ENCODE data around the gene CKS1B.

The CKS1B gene

DNA sequence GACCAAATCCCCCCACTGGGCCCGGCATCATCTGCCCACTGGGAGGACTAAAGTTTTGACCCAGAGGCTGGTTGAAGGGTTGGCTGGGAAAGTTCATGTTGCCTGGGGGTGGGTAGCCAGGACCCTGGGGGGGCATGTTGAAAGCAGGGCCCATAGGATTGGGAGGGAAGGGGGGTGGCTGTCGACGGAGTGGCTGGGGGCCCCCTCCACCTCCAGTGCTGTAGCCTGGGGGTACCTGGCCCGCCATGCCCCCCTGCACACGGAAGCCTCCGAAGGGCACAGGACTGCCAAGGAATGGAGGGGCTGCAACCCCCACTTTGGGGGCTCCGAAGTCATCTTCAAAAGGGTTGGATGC is 15.1 kb upstream of the CKS1B start:
- no peak for DNase-seq (ENCODE audit: low read depth, low spot score)
- Histone ChIP-seq H3K4me3 (no peak overlapping the region), H3K9ac (ENCODE audit: insufficient read length) (no peak overlapping the region), H3K27ac (no peak overlapping the region), H3K36me3 (ENCODE audit: insufficient read depth, low read length) (peaks cover 30% of the 10 kb centered on the region), H3K9me3 (ENCODE audit: low read depth, low read length) (no peaks in the 10 kb centered on the region)
- no peak for TF ChIP-seq FOXP2 (optimal IDR thresholded peaks at IDR 0.05; ENCODE audit: control extremely low read depth, extremely low read length, insufficient read depth)
- no peak for TF ChIP-seq POLR2AphosphoS5 (IDR thresholded peaks at IDR 0.05; ENCODE audit: borderline replicate concordance, low read depth, low read length)
- TF ChIP-seq EZH2 (IDR thresholded peaks at IDR 0.05) = no peak

DNA sequence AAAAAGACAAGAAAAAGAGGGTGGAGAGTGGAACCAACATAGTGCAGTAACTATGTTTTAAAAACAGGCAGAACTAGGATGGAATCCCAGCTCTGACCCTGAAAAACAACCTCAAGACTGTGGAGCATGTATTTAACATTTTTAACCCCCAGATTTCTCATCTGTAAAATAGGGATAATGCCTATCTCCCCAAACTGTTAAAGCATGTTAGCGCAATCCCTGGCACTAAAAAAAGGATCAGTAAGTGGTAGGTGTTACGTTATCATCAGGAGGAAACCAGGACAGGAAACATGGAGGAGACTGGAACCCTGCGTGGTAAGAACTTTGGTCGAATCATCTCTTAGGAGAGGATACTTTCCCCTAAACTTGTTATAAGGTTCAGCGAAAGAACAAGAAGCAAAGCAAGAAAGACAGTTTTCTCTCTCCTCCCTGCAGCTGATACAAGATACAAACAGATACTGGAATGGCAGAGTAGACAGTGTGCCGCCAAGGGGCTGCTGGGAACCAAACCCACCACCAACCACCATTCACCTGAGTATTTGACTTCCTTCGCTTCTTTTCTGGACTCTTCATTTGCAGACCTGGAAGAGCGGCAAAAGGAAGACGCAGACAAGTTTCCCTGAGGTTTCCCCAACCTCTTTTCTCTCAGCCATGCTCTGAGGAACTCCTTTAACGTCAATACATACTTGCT is 13.9 kb upstream of the CKS1B start:
- Histone ChIP-seq H3K9ac (ENCODE audit: insufficient read length) (peak overlapping the region; percentile 97), H3K27ac (peak overlapping the region; percentile 42; the same call in 1 of the 2 replicates), H3K9me3 (ENCODE audit: low read depth, low read length) (no peaks in the 10 kb centered on the region), H3K4me3 (peak overlapping the region; percentile 93), H3K36me3 (ENCODE audit: insufficient read depth, low read length) (peaks cover 39% of the 10 kb centered on the region)
- DNase-seq (ENCODE audit: low read depth, low spot score) = no peak
- TF ChIP-seq FOXP2 (optimal IDR thresholded peaks at IDR 0.05; ENCODE audit: control extremely low read depth, extremely low read length, insufficient read depth) (no peak), POLR2AphosphoS5 (IDR thresholded peaks at IDR 0.05; ENCODE audit: borderline replicate concordance, low read depth, low read length) (no peak), EZH2 (IDR thresholded peaks at IDR 0.05) (no peak)

DNA sequence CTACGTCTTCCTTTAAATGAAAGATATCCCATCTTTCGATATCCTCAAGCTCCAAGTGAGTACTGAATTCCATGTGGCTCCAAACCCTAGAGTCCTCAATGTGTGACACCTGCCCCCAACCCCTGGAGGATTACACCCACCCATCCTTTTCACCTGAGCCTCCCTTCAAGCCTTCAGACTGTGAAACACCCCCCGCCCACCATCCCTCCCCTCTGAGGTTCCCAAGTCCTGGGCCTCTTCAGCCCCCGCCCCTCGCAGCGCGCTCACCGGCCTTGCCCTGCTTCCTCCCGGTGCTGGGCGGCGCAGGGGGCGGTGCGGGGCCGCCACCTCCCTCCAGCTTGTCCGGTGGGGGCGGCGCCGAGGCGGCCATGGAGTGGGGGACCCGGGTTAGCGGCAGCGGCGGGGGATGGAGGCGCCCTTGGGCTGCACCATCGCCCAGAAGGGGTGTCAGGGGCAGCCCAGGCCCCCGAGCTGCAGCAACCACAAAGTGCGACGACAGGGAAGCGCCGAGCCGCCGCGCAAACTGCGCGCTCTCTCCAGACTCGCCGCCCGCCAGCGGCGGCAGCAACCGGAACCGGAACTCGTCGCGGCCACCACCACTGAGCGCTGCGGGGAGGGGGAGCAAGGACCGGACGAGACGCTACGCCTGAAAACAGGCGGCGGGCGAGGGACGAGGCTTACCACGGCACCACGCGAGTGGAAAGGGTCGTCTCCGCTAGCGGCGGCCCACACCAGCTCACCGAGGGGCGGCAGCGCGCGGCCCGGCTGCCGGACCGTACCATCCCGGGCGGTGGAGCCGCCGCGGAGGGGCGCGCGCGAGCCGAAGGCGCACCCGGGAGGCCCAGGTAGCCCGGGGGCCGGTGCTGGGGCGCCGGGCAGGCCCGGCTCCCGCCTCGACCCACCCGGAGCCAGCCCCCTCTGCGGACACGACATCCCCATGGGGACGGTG is 13.0 kb upstream of the CKS1B start, which contains the start of gene PYGO2:
Gene PYGO2, minus strand, starts transcription at position 576 of the 949 bp plus-strand sequence. Its CDS starts 206 bp downstream, at position 370.
- Histone ChIP-seq H3K4me3 (peak within 1 kb of the TSS; percentile 93), H3K27ac (peak within 1 kb of the TSS; percentile 95), H3K9me3 (ENCODE audit: low read depth, low read length) (no peaks in the 10 kb centered on the region), H3K36me3 (ENCODE audit: insufficient read depth, low read length) (peaks cover 48% of the 10 kb centered on the region), H3K9ac (ENCODE audit: insufficient read length) (peak within 1 kb of the TSS; percentile 97)
- TF ChIP-seq EZH2 (IDR thresholded peaks at IDR 0.05) = no peak
- peak; percentile 92 for TF ChIP-seq POLR2AphosphoS5 (IDR thresholded peaks at IDR 0.05; ENCODE audit: borderline replicate concordance, low read depth, low read length)
- TF ChIP-seq FOXP2 (optimal IDR thresholded peaks at IDR 0.05; ENCODE audit: control extremely low read depth, extremely low read length, insufficient read depth) = no peak
- no peak for DNase-seq (ENCODE audit: low read depth, low spot score)

DNA sequence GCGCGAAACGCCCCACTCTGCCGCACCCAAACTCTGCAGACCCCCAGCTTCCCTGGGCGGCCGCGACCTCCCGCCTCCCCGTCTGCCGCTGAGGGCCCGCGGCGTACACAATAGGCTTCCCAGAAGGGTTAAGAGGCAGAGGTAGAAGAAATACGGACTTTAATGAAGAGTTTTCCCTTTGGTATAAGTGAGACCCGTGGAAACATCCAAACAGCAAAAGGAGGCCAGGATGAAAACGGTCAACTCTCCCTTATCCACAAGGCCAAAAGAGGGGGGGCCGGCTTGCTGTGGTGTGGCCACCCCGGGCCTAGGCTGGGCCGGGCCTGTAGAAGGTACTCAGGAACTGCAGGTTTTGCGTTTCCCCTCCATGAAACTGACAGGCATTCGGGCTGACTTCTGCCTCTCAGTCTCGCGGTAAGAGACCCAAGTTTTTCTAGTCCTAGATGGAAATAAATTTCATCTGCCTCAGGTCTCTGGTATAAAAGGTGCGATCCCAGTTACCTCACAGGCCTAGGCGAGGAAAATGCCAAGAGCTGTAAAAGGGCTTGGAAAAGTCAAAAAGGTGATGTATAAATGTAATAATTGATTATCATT is 12.2 kb upstream of the CKS1B start:
- TF ChIP-seq EZH2 (IDR thresholded peaks at IDR 0.05) (no peak), FOXP2 (optimal IDR thresholded peaks at IDR 0.05; ENCODE audit: control extremely low read depth, extremely low read length, insufficient read depth) (no peak), POLR2AphosphoS5 (IDR thresholded peaks at IDR 0.05; ENCODE audit: borderline replicate concordance, low read depth, low read length) (no peak; the same call in 1 of the 2 replicates)
- peak overlapping the region; percentile 97 for H3K9ac ChIP-seq (ENCODE audit: insufficient read length)
- H3K36me3 ChIP-seq (ENCODE audit: insufficient read depth, low read length) = peaks cover 56% of the 10 kb centered on the region
- peak overlapping the region; percentile 95 for H3K27ac ChIP-seq
- H3K9me3 ChIP-seq (ENCODE audit: low read depth, low read length) = no peaks in the 10 kb centered on the region
- H3K4me3 ChIP-seq = peak overlapping the region; percentile 93
- DNase-seq (ENCODE audit: low read depth, low spot score) = no peak

DNA sequence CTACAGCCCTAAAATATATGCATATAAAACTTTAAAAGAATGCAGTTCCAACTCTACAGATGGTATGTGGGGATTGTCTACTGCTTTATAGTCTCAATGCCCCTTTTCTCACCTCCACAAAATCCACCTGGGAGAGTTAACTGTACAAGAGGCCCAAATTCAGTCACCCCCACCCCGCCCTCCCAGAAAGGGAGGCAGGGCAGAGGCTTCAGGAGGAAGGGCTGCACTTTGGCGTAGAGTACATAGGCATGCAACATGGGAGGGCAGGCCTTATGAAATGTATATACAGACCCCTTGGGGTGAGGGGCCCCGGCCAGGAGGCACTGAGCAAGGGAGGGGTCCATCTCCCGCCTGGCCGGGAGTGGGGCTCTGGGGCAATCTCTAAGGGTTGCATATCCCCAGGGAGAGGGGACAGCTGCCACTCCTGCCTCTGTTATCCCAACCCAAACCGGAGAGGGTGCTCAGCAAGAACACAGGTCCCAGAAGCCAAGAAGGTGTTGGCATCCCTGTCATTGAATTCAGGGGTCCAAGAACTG is 11.6 kb upstream of the CKS1B start:
- Histone ChIP-seq H3K36me3 (ENCODE audit: insufficient read depth, low read length) (peaks cover 62% of the 10 kb centered on the region), H3K4me3 (peak overlapping the region; percentile 93), H3K9me3 (ENCODE audit: low read depth, low read length) (no peaks in the 10 kb centered on the region), H3K27ac (peak overlapping the region; percentile 95), H3K9ac (ENCODE audit: insufficient read length) (peak overlapping the region; percentile 97)
- DNase-seq (ENCODE audit: low read depth, low spot score) = no peak
- no peak for TF ChIP-seq FOXP2 (optimal IDR thresholded peaks at IDR 0.05; ENCODE audit: control extremely low read depth, extremely low read length, insufficient read depth)
- TF ChIP-seq POLR2AphosphoS5 (IDR thresholded peaks at IDR 0.05; ENCODE audit: borderline replicate concordance, low read depth, low read length) = no peak
- TF ChIP-seq EZH2 (IDR thresholded peaks at IDR 0.05) = no peak

DNA sequence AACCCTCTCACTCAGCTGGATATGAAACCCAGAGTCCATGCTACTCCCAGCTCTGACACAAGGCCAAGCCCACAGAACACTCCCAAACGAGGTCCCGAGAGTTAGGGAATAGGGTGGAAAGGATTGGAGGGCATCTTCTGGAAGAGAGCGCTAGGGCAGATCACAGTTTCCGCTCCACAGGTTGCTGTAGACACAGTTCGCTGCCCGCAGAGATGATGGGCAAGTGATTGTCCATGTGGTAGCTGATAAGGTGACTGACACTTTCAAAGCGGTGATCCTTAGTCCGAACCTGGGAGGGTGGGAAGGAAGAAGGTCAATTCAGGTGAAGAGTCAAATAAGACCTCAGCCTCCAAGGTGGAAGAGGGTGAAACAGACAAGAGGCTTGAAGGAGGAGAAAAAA is 10.8 kb upstream of the CKS1B start:
- H3K4me3 ChIP-seq = no peak overlapping the region
- H3K27ac ChIP-seq = 0 out of 2 replicates have a peak overlapping the region, but pooled peaks have one; percentile 19
- TF ChIP-seq EZH2 (IDR thresholded peaks at IDR 0.05) (no peak), POLR2AphosphoS5 (IDR thresholded peaks at IDR 0.05; ENCODE audit: borderline replicate concordance, low read depth, low read length) (peak; percentile 5; the same call in 1 of the 2 replicates), FOXP2 (optimal IDR thresholded peaks at IDR 0.05; ENCODE audit: control extremely low read depth, extremely low read length, insufficient read depth) (no peak)
- no peak overlapping the region for H3K9ac ChIP-seq (ENCODE audit: insufficient read length)
- H3K36me3 ChIP-seq (ENCODE audit: insufficient read depth, low read length) = peaks cover 64% of the 10 kb centered on the region
- no peak for DNase-seq (ENCODE audit: low read depth, low spot score)
- no peaks in the 10 kb centered on the region for H3K9me3 ChIP-seq (ENCODE audit: low read depth, low read length)

DNA sequence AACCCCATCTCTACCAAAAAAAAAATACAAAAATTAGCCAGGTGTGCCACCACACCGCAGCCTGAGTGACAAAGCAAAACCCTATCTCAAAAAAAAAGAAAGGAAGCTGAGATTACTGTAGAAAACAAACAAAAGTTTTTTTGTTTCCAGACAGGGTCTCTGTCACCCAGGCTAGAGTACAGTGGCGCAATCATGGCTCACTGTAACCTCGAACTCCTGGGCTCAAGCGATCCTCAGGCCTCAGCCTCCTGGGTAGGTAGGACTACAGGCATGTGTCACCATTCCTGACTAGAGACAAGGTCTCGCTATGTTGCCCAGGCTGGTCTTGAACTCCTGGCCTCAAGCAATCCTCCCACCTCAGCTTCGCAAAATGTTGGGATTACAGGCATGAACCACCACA is 10.1 kb upstream of the CKS1B start:
- TF ChIP-seq EZH2 (IDR thresholded peaks at IDR 0.05) (no peak), POLR2AphosphoS5 (IDR thresholded peaks at IDR 0.05; ENCODE audit: borderline replicate concordance, low read depth, low read length) (no peak), FOXP2 (optimal IDR thresholded peaks at IDR 0.05; ENCODE audit: control extremely low read depth, extremely low read length, insufficient read depth) (no peak)
- no peaks in the 10 kb centered on the region for H3K9me3 ChIP-seq (ENCODE audit: low read depth, low read length)
- 0 out of 2 replicates have a peak overlapping the region, but pooled peaks have one; percentile 19 for H3K27ac ChIP-seq
- no peak for DNase-seq (ENCODE audit: low read depth, low spot score)
- no peak overlapping the region for H3K9ac ChIP-seq (ENCODE audit: insufficient read length)
- H3K4me3 ChIP-seq = no peak overlapping the region
- H3K36me3 ChIP-seq (ENCODE audit: insufficient read depth, low read length) = peaks cover 57% of the 10 kb centered on the region
